Measurements from ENCODE around the gene MPO.

Gene MPO

DNA sequence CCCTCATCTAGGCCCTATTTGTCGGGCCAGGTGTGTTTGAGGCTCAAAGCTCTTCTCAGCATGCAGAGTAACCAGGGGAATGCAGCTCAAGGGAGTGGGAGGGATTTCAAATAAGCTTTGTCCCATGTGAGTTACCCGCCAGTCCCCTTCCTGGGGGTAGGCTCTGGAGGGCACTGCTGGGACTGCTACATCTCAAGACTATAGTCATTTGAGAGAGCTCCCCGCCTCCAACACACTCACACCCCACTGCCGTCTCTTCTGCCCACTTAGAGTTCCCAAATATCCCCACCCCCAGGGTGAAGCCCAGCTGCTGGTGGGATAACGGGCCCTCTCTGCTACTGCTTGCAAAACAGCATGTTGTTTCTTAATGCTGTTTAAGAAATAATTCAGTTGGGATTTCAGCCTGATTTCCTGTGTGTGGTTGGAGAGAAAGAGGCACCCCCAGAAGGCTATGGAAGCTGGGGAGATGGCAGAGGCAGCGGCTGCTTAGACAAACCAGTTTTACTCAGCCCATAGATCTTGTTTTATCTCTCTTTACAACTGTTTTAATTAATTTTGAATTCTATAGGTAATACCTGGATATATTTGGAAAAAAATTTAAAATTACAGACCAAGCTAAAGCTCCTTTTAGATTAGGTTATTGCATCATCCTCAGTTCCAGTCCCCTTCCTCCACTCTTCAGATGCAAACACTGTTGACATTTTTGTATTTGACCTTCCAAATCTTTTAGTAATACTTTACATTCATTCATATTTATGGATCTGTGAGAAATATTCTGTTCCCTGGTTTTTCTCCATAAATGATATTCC lies 4.1 kb upstream of the MPO start:
- TF ChIP-seq POLR2A (IDR thresholded peaks at IDR 0.05; ENCODE audit: low read depth, low read length) = no peak
- DNase-seq (ENCODE audit: insufficient read length, low spot score) = no peak

DNA sequence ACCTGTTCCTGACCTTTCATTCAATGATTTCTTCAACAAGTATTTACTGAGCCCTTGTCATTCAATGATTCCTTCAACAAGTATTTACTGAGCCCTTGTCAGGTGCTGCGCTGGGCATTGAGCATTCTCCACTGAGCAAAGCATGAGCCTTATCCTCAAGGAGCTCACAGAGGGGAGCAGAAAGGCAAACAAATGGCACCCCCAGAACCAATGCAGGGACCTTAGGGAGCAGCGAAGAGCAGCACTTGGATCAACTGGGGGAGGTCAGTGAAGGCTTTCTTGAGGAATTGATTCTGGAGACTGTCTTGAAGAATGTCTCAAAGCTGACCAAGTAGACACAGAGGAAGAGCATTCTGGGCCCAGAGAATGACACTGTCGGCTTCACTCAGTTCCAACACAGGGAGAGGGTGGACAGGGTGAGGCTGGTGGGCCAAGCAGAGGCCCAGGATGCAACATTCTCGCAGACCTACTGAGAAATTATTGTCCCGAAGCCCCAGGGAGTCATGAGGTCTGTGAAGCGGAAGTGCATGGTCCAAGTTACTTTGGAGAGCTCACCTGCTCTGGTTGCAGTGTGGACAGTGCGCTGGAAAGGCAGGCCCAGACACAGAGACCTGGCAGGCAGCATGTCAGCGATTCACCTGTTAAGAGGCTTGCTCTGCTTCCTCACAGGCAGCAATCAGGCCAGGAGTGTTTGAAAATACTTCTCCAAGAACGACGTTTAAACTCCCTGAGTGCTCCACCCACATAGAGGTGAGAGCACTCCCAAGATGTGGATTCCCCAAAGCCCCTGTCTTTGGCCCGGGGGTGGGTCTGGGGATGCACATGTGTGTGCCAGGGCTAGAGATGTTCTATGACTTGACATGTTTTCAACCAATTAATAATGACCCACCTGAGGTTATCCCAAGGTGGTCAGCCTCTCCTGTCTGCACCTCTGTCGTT lies 3.2 kb upstream of the MPO start:
- no peak for DNase-seq (ENCODE audit: insufficient read length, low spot score)
- FAIRE-seq = no peak
- no peak for TF ChIP-seq POLR2A (IDR thresholded peaks at IDR 0.05; ENCODE audit: low read depth, low read length)

More for the DNA sequence above, 4.1 kb upstream of the MPO start:
- no peak for FAIRE-seq

DNA sequence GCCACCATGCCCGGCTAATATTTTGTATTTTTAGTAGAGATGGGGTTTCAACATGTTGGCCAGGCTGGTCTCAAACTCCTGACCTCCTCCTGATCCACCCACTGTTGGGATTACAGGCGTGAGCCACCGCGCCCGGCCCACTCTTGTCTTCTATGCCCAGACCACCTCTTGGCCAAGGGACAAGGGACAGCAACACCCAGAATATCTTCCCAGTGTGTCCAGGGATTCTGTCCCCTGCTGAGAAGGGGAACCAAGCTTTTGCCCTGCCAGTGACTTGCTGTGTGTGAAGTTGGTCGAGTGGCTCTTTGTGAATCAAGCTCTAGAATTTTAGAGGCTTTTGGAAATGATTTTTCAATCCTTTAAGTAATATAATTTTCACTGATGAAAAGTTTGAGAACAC lies 1.7 kb upstream of the MPO start:
- TF ChIP-seq POLR2A (IDR thresholded peaks at IDR 0.05; ENCODE audit: low read depth, low read length) = no peak
- DNase-seq (ENCODE audit: insufficient read length, low spot score) = no peak
- FAIRE-seq = no peak

DNA sequence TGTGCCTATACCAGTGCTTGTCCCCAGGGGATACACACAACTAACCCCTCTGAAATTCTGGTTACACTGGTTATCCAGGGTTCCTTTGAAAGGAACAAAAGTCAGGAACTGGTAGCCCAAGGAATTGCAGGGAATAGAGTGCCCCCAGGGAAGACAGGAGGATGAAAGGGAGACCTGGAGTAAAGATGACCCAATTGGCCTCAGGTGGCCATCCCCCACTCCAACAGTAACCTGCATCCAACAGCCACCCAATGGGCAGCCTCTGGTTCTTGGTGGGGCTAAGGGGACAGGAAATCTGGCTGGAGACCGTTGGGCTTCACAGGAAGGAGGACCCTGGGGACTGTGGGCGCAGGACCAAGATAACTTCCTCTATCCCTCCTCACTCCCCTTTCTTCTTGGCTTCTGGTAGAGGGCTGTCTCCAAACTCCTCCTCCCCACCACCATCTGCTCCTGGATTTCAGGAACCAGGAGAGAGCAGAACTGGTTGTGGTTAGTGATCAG lies 826 bp upstream of the MPO start:
- no peak for TF ChIP-seq POLR2A (IDR thresholded peaks at IDR 0.05; ENCODE audit: low read depth, low read length)
- no peak for FAIRE-seq
- DNase-seq (ENCODE audit: insufficient read length, low spot score) = no peak

DNA sequence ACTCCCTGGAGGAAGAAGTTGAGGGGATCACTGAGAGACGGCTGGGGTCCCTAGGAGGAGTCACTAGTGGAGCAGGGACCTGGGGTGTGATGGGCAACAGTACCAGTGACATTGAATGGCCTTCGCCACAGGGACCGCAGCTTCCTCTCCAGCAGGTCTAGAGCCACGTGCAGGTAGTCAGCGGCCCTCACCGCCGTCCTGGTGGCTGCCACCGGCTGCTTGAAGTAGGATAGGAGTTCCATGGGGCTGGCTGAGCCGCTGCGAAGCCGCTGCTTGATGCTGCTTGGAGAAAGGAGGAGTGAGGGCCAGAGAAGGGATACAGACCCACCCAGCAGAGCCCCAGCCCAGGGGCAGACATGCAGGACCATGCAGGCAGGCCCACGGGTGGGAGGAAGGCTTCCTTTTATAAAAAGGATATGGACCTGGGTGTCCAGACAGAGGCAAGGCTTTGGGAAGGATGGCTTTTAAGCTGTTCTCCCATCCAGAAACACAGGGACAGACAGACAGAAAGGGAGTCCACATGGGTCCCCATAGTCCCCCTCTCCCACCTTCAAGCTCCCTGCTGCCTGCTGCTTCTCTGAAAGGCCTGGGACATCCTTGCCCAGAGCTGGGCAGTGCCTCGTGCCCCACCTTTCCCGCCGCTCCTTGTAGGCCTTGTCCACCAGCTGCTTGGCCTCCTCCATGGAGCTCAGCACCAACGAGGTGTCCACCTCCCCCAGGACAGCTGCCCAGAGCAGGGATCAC lies 827 bp downstream of the MPO start:
- TF ChIP-seq POLR2A (IDR thresholded peaks at IDR 0.05; ENCODE audit: low read depth, low read length) = no peak
- DNase-seq (ENCODE audit: insufficient read length, low spot score) = no peak
- no peak for FAIRE-seq

DNA sequence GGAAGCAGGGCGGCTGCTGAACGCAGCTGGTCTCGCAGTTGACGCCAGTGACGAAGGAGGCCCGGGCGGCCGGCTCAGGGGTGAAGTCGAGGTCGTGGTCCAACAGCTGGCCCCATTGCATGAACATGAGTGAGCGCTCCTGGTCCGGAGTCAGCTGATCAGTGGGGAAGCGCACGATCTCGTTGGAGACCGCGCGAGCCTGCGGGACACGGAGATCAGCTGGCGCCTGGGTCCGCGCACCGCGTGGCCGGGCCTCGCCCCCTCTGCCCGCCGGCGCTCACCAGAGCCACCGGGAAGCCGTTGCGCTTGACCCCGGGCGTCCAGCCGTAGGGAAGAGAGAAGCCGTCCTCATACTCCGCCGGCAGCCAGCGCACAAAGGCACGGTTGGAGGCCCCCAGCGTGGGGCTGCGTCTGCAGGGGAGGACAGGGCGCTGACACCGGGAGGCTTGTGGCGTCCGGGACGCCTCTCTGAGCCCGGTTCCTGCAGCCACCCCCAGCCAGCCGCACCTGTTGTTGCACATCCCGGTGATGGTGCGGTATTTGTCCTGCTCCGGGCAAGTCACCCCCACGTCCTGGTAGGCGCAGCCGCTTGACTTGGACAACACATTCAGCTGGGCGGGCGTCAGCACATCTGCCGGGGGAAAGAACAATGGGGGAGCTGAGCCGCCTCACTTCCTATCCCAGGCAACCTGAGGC lies 1.6 kb downstream of the MPO start:
- DNase-seq (ENCODE audit: insufficient read length, low spot score) = no peak
- no peak for FAIRE-seq
- TF ChIP-seq POLR2A (IDR thresholded peaks at IDR 0.05; ENCODE audit: low read depth, low read length) = no peak

DNA sequence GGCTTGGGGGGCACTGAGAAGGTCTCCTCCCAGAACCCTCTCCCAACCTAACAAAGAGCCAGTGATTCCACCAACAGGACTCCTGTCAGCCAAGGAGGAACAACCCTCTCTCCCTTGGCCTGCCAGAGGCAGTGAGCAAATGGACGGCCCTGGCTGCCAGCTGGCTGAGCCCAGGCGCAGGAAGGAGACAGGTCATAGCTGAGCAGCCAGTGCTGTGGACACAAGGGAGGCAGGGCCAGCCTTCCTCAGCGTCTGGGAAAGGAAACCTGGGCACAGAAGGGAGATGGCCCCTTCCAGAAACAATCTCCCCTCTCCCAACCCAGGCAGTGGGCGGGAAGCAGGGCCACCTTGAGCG lies 2.1 kb downstream of the MPO start:
- no peak for TF ChIP-seq POLR2A (IDR thresholded peaks at IDR 0.05; ENCODE audit: low read depth, low read length)
- FAIRE-seq = no peak
- no peak for DNase-seq (ENCODE audit: insufficient read length, low spot score)

DNA sequence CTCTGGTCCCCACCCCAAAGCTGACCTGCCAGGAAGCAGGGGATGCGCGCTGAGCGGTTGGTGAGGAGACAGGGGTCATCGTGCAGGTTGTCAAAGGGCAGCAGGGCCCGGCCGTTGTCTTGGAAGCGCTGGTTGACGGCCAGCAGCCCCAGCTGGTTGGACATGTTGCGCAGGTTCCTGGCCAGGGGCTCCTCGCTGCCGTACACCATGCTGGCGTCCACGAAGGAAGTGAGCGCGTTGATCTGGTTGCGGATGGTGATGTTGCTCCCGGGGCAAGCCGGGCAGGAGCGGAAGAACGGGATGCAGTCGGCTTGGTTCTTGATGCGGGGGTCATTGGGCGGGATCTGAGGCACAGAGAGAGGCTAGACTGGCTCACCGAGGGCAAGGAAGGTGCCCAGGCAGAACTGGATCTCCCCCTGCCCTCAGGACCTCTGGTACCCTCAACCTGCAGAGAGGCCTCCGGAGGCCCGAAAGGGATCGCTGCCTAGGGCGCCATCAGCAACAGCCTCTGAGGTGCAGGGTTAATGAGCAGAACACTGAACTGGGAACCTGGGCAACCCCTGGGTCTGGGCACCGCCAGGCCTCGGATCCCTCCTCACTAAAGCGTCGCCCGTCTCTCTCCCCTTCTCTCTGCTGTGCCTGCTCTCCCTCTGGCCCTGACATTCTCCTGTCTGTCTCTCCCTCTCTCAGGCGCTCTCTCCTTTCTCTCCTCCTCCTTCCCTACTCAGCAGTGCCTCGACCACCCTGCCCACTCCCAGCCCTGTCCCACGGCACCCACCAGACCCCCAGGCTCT lies 2.7 kb downstream of the MPO start:
- FAIRE-seq (no peak), DNase-seq (ENCODE audit: insufficient read length, low spot score) (no peak)
- TF ChIP-seq POLR2A (IDR thresholded peaks at IDR 0.05; ENCODE audit: low read depth, low read length) = no peak

DNA sequence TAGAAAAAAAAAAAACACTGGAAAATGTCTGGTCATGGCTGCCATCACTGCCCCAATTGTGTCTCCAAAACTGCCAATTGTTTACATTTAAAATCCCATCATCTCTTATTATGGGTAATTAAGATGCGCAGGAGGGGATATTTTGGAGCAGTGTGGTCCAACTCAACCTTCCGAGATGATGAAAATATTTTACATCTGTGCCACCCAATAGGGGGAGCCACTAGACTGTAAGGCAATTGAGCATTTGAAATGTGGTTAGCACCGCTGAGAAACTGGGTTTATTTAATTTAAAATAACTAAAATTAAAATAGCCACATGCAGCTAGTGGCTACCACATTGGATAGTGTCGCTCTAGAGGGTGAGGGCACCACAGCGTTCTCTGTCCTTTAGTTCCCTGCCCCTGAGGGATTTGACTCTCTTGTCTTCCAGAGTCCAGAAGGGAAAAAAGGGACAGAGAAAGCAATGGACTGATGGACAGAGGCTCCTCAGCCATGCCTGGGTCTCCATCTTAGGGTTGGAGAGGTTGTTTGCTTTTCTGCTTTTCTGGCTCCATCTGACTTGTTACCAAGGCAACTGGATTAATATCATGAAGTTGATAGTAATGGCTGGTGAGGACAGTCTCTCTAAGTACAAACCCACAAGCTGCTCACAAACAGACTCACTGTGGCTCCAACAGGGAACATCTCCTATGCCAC lies 3.5 kb downstream of the MPO start:
- FAIRE-seq = no peak
- no peak for DNase-seq (ENCODE audit: insufficient read length, low spot score)
- no peak for TF ChIP-seq POLR2A (IDR thresholded peaks at IDR 0.05; ENCODE audit: low read depth, low read length)

DNA sequence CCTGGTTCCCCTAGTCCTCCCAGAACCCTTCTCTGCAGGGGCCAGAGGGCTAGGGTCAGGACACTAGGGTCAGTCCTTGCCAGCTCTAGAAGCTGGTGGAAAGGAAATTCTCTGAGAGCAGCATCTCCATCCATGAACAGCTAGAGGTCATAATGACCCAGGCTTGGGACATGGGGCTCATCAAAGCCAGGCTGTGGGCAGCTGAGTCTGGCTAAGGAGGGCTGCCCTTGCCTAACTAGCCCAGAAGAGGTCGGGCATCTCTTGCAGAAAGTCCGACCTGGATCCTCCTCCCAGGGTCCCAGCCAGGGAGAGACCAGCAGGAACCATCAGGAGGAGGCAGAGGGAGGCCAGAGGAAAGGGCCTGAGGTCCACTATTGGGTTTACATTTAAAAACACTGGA lies 4.3 kb downstream of the MPO start:
- DNase-seq (ENCODE audit: insufficient read length, low spot score) (no peak), FAIRE-seq (no peak)
- no peak for TF ChIP-seq POLR2A (IDR thresholded peaks at IDR 0.05; ENCODE audit: low read depth, low read length)

DNA sequence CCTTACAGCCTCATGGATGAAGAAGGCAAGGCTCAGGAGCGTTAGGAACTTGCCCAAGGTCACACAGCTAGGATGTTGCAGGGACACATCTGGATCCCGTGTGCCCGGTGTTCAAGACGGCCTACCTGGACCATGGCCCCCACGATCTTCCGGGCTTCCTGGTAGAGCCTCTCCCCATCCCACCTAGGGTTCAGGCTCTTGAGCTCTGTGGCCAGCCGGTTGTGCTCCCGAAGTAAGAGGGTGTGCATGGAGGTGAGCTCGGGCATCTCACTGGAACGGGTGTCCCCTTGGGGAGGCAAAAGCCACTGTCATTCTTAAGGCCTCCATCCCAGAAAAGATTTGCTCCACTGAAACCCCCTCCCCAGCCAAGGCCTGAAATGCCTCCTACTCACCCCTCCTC lies 5.3 kb downstream of the MPO start:
- FAIRE-seq (no peak), DNase-seq (ENCODE audit: insufficient read length, low spot score) (no peak)
- no peak for TF ChIP-seq POLR2A (IDR thresholded peaks at IDR 0.05; ENCODE audit: low read depth, low read length)

DNA sequence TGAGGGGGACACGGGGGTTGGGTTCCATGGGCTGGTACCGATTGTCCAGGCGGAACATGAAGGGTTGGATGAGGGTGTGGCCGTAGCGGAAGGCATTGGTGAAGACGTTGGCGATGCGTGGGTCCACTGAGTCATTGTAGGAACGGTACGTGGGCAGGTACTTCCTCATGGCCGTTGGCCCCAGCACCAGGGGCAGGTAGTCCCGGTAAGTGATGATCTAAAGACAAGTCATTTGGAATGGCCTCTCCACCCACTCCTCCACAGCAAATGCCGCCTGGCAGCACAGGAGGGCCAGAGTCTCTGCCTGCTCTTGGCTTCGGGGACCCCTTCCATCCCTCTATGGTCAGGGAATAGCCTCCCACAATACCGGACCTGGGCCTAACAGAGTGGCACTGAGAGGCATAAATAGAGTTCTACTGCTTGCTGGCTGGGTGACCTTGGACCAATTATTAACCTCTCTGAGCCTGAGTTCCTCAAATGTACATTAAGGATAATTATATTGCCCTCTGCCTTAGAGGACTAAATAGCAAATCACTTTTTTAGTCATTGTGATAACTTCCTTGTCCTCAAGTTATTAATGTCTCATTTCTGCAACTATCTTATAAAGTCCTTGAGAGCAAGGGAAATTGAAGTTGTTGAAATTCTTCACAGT lies 7.2 kb downstream of the MPO start:
- TF ChIP-seq POLR2A (IDR thresholded peaks at IDR 0.05; ENCODE audit: low read depth, low read length) = no peak
- FAIRE-seq = no peak
- DNase-seq (ENCODE audit: insufficient read length, low spot score) = no peak

Measured in H54 (cell line).